ENCODE results near the gene SLC22A1.

DNA sequence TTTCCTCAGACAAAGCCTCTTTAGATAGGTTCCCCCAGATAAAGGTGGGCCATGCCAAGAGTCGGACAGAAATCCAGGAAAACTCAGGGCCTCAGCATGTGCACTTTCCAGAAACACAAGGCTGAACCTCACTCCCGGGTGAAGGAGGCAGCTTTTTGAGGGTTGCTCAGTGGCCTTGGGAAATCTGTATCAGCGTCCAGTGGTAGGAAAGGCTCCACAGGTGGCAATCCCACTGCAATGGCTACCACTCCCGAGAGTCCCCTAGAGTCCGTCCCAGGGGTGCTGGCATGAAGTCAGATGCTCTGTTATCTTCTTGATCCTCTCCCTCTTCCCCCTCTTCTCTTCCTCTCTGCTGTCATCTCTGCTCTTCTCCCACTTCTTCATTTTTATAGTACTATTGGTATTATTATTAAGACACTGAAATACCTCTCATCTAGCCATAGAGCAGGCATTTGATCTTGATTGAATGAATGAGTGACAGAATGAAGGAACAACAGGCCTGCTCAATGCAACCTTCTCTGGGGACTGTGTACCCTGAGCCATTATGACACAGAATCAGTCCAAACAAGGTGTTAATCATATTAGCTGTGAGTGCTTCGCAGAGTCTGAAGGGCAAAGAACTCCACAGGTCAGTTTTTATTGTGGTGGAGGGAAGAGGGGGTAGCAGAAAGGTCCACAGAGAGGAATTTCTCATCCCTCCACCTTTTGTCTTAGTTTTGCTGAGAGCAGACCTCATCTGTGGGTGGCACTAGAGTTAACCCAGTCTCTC lies 13.3 kb downstream of the SLC22A1 start:
- TF ChIP-seq MED13 (CRISPR knock-in tag; IDR thresholded peaks at IDR 0.05) (no peak), POLR2AphosphoS5 (IDR thresholded peaks at IDR 0.05; ENCODE audit: low read depth, low read length) (no peak), ZNF235 (CRISPR knock-in tag; IDR thresholded peaks at IDR 0.05; ENCODE audit: borderline replicate concordance) (no peak), TFE3 (CRISPR knock-in tag; IDR thresholded peaks at IDR 0.05) (no peak), U2AF1 (optimal IDR thresholded peaks at IDR 0.05; ENCODE audit: low read depth, low read length) (no peak), JUN (CRISPR knock-in tag; IDR thresholded peaks at IDR 0.05) (no peak), TBX3 (IDR thresholded peaks at IDR 0.05; ENCODE audit: borderline replicate concordance) (peak; percentile 84), POLR2A (IDR thresholded peaks at IDR 0.05; ENCODE audit: insufficient read depth in 1 of 2, low read depth in 2 of 2, low read length in 2 of 2) (no peak), TAF1 (CRISPR knock-in tag; IDR thresholded peaks at IDR 0.05) (no peak), MEIS2 (CRISPR knock-in tag; IDR thresholded peaks at IDR 0.05) (no peak), GABPA (IDR thresholded peaks at IDR 0.05; ENCODE audit: low read depth, low read length) (no peak), GABPA (CRISPR knock-in tag; IDR thresholded peaks at IDR 0.05; ENCODE audit: low read depth) (no peak)
- TF ChIP-seq, protein P1, sequence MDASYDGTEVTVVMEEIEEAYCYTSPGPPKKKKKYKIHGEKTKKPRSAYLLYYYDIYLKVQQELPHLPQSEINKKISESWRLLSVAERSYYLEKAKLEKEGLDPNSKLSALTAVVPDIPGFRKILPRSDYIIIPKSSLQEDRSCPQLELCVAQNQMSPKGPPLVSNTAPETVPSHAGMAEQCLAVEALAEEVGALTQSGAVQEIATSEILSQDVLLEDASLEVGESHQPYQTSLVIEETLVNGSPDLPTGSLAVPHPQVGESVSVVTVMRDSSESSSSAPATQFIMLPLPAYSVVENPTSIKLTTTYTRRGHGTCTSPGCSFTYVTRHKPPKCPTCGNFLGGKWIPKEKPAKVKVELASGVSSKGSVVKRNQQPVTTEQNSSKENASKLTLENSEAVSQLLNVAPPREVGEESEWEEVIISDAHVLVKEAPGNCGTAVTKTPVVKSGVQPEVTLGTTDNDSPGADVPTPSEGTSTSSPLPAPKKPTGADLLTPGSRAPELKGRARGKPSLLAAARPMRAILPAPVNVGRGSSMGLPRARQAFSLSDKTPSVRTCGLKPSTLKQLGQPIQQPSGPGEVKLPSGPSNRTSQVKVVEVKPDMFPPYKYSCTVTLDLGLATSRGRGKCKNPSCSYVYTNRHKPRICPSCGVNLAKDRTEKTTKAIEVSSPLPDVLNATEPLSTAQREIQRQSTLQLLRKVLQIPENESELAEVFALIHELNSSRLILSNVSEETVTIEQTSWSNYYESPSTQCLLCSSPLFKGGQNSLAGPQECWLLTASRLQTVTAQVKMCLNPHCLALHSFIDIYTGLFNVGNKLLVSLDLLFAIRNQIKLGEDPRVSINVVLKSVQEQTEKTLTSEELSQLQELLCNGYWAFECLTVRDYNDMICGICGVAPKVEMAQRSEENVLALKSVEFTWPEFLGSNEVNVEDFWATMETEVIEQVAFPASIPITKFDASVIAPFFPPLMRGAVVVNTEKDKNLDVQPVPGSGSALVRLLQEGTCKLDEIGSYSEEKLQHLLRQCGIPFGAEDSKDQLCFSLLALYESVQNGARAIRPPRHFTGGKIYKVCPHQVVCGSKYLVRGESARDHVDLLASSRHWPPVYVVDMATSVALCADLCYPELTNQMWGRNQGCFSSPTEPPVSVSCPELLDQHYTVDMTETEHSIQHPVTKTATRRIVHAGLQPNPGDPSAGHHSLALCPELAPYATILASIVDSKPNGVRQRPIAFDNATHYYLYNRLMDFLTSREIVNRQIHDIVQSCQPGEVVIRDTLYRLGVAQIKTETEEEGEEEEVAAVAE (CRISPR knock-in tag; IDR thresholded peaks at IDR 0.05; ENCODE audit: borderline replicate concordance): no peak

Measured in HepG2 (cell line).